K562 (cell line): ENCODE data around the gene GPATCH2L. TPM values are rescaled to one million over a fixed set of nuclear protein-coding genes. Genes with fewer than 3 reads are reported as not detected.

ENCODE experiments used
- ATAC-seq: fragments of 200-7000 bp; cut with Tn5 transposase; 3 replicates; pipeline ENCODE4 v1.9.1; 2020; ENCODE audit warnings: moderate library complexity
- BruUV-seq: library from RNA; stranded (reverse); fragments of 400-500 nt; replicated peaks from 2 replicates; lab custom pipeline; 2021; lab: Mats Ljungman, UMichigan
- CTCF ChIA-PET: fragments of 300-600 bp; formaldehyde crosslinking; extraction: SDS; loops from one replicate; lab custom pipeline; 2021; ENCODE audit warnings: low intra/inter-chr PET ratio; lab: Yijun Ruan, JAX
- POLR2A ChIA-PET: fragments of 300-600, 350-650 bp; sonication (Branson Sonifier 250); formaldehyde crosslinking; extraction: SDS; loops from one replicate; lab custom pipeline; 2021; ENCODE audit warnings: antibody characterized with exemption, inconsistent platforms; lab: Yijun Ruan, JAX
- DNase-seq, 4 experiments: peaks; one replicate each; pipeline versions ENCODE4 v3.0.0 to v3.0.0-alpha.2; 2011 to 2018; ENCODE audit warnings: low spot score in 3 of 4, mixed read lengths in 3 of 4; ENCODE audit errors: extremely low read depth in 1 of 4
- FAIRE-seq: peaks from 2 replicates; lab custom pipeline; 2011; peaks lifted over from hg19 to GRCh38; lab: Jason Lieb, UNC
- H2AFZ ChIP-seq: 2 replicates; pipeline ENCODE4 v1.6.0; 2011; ENCODE audit warnings: low read depth, low read length, control low read depth, inconsistent platforms
- H3K27ac ChIP-seq: fragments of 200-600 bp; 3 replicates; pipeline ENCODE4 v1.8.0; 2011; ENCODE audit warnings: low read depth, mild to moderate bottlenecking, control low read depth, inconsistent platforms, low read length, moderate library complexity, mixed read lengths; ENCODE audit errors: extremely low read depth
- H3K27me3 ChIP-seq, 2 experiments: fragments of 300-600 bp in 1 of 2; 2 replicates in 1 of 2; 3 replicates in 1 of 2; pipeline versions ENCODE4 v1.6.0 to v1.8.0; 2011; ENCODE audit warnings: inconsistent platforms in 2 of 2, low read length in 2 of 2, mild to moderate bottlenecking in 1 of 2, mixed read lengths in 1 of 2, moderate library complexity in 1 of 2; ENCODE audit not compliant: control insufficient read depth in 2 of 2, insufficient read depth in 2 of 2
- H3K36me3 ChIP-seq: fragments of 300-600 bp; 3 replicates; pipeline ENCODE4 v1.8.0; 2011; ENCODE audit warnings: mild to moderate bottlenecking, low read length, inconsistent platforms; ENCODE audit not compliant: control insufficient read depth, insufficient read depth
- H3K4me1 ChIP-seq, 2 experiments: fragments of 200-600 bp in 1 of 2; replicated peaks in 1 of 2; 2 replicates in 1 of 2; 3 replicates in 1 of 2; pipeline versions ENCODE4 v1.5.1 to v1.8.0; 2011; ENCODE audit warnings: inconsistent platforms in 2 of 2, low read length in 2 of 2, mild to moderate bottlenecking in 1 of 2, mixed read lengths in 1 of 2, moderate library complexity in 1 of 2; ENCODE audit not compliant: control insufficient read depth in 2 of 2, insufficient read depth in 2 of 2
- H3K4me2 ChIP-seq: 2 replicates; pipeline ENCODE4 v1.6.1; 2011; ENCODE audit warnings: low read length, control low read depth, inconsistent platforms, mixed read lengths; ENCODE audit not compliant: insufficient read depth
- H3K4me3 ChIP-seq: fragments of 200-600 bp; sonication (generic), shearing (Covaris generic); 2 replicates; pipeline ENCODE4 v1.5.1; 2016; ENCODE audit warnings: control low read depth, inconsistent platforms
- H3K79me2 ChIP-seq: fragments of 200-600 bp; 3 replicates; pipeline ENCODE4 v1.8.0; 2011; ENCODE audit warnings: low read length, inconsistent platforms; ENCODE audit not compliant: control insufficient read depth, insufficient read depth
- H3K9ac ChIP-seq, 2 experiments: 2 replicates each; pipeline versions ENCODE4 v1.6.0 to v1.6.1; 2011; ENCODE audit warnings: low read depth in 2 of 2, low read length in 2 of 2, control low read depth in 1 of 2, inconsistent platforms in 1 of 2, mild to moderate bottlenecking in 1 of 2, mixed read lengths in 1 of 2; ENCODE audit not compliant: insufficient read depth in 1 of 2
- H3K9me1 ChIP-seq: one replicate; pipeline ENCODE4 v1.6.0; 2011; ENCODE audit warnings: inconsistent platforms, mild to moderate bottlenecking, low read length, moderate library complexity; ENCODE audit not compliant: control insufficient read depth, insufficient read depth
- H3K9me3 ChIP-seq: replicated peaks from 2 replicates; pipeline ENCODE4 v1.5.1; 2011; ENCODE audit warnings: low read depth, low read length, inconsistent platforms; ENCODE audit not compliant: control insufficient read depth, insufficient read depth
- H4K20me1 ChIP-seq: replicated peaks from 2 replicates; pipeline ENCODE4 v1.6.1; 2011; ENCODE audit warnings: low read length, inconsistent platforms, mixed read lengths; ENCODE audit not compliant: control insufficient read depth, insufficient read depth
- HMG20A ChIP-seq: fragments of 450-650 bp; formaldehyde crosslinking; conservative IDR thresholded peaks from 2 replicates; pipeline ENCODE4 v1.4.0; 2020; ENCODE audit warnings: mild to moderate bottlenecking, mixed read lengths
- MECOM ChIP-seq: fragments of 250-450 bp; sonication (Bioruptor Pico); IDR thresholded peaks from 2 replicates; pipeline ENCODE4 v1.8.0; 2022; ENCODE audit warnings: inconsistent platforms
- RCOR1 ChIP-seq, 2 experiments: IDR thresholded peaks; 2 replicates each; pipeline ENCODE4 v1.6.1; 2012; ENCODE audit warnings: low read depth in 2 of 2, low read length in 2 of 2, borderline replicate concordance in 1 of 2, improper control_type of control experiment in 1 of 2
- ZFP30 ChIP-seq: fragments of 250-450 bp; sonication (Bioruptor Pico); IDR thresholded peaks from 2 replicates; pipeline ENCODE4 v1.8.0; 2022; ENCODE audit warnings: moderate library complexity, mild to moderate bottlenecking, inconsistent platforms, borderline replicate concordance
- WGBS: fragments of 100-300 bp; shearing (Covaris generic); methylation state at CpG from one replicate; pipeline ENCODE4 v1.1.6; 2016; ENCODE audit warnings: low coverage, mixed read lengths; ENCODE audit not compliant: insufficient coverage; ENCODE audit errors: missing lambda C conversion rate; 5-methylcytosine and 5-hydroxymethylcytosine counted together
- in situ Hi-C: fragments of 300-500 bp; cut with MboI; formaldehyde crosslinking; loops from 4 replicates; pipeline ENCODE4 v1.15.0; 2018; ENCODE audit warnings: inconsistent platforms, mixed read lengths
- intact Hi-C: fragments of 100-400 bp; cut with micrococcal nuclease; formaldehyde crosslinking; loops from 2 replicates; pipeline ENCODE4 v1.14.2; 2022
- polyA plus RNA-seq, 8 experiments: library from polyadenylated mRNA; depleted of rRNA in 4 of 8; stranded (reverse) in 5 of 8; unstranded in 3 of 8; fragments of >200 nt; fragmentation: Nextera tagmentation in 2 of 8; fragmentation: Illumina TruSeq in 1 of 8; extraction: Ambion mirVana in 2 of 8; extraction: Trizol in 1 of 8; gene quantifications; 2 replicates each; pipeline versions ENCODE4 v1.2.1 to v1.2.3, GENCODE V29; 2011 to 2014; ENCODE audit warnings: inconsistent platforms in 1 of 8, missing spikeins in 1 of 8
- total RNA-seq, 7 experiments: library from RNA; depleted of rRNA in 6 of 7; stranded (reverse); fragments of >200 nt in 6 of 7; fragmentation: Illumina TruSeq in 2 of 7; extraction: Trizol in 2 of 7; gene quantifications; 2 replicates each; pipeline versions ENCODE4 v1.2.1 to v1.2.3, GENCODE V29; 2011 to 2021; ENCODE audit warnings: low replicate concordance in 1 of 7
- TF ChIP-seq, protein P1 (sequence below), 2 experiments: fragments of 450-650 bp in 1 of 2; IDR thresholded peaks; 2 replicates each; pipeline ENCODE4 v1.6.1; 2011 to 2017; ENCODE audit warnings: low read depth in 2 of 2, antibody characterized with exemption in 1 of 2, borderline replicate concordance in 1 of 2, low read length in 1 of 2, mild to moderate bottlenecking in 1 of 2, mixed read lengths in 1 of 2; ENCODE audit not compliant: control insufficient read depth in 1 of 2
- TF ChIP-seq, protein P2 (sequence below), 2 experiments: fragments of 450-650 bp in 1 of 2; sonication (generic) in 1 of 2; formaldehyde crosslinking; conservative IDR thresholded peaks; 2 replicates each; pipeline versions ENCODE4 v1.4.0 to v1.8.1; 2020 to 2022; ENCODE audit warnings: mild to moderate bottlenecking in 1 of 2, missing genetic modification reagents in 1 of 2

The GPATCH2L gene
- total and polyA plus RNA-seq, 9 of the 15 experiments (the other 6 are each of a cell fraction or from before 2014, with no cell fraction given) = 13.1 to 39.6 (median 20.0) TPM

DNA sequence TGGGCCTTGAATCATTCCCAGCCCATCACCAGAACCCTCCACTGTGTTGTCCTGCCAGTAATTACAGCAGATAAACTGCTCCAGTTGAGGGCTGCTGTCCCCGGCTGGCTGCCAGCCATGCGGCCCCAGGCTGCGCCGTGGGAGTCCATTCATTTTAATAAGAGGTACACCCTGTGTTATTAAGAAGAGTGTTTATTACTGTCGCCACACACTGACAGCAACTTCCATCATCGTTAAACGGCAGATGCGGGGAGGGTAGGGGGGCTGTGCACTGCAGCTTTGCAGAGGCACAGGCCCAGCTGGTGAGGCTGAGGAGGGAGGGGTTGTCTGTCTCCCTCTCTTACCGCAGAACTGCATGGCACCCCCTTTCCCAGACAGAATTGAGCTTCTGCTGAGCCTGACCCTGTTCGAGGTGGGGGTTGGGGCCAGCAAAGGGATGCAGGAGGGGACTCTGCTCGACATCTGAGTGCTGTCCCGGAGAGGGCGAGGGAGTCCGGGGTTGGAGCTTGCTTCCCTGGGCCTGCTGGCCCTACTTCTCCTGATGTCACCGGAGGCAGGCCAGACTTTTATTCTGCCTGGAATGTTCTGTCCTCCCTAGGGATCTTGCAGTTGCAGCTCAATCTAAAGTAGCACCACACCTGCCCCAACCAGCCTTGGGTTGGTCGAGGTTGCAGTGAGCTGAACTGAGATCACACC, 33.8 kb upstream of the GPATCH2L start:
- H3K27me3 ChIP-seq = peaks cover 0 to 40% of the 10 kb centered on the region in 2 experiments; a peak in 3 of 5 replicates
- no peaks in the 10 kb centered on the region for H3K9me1 ChIP-seq
- H3K27ac ChIP-seq = no peak overlapping the region
- ChIA-PET CTCF (no interaction called here), POLR2A (interaction anchor here (0.5 kb wide), 1 partner anchor 527 kb away, joined by 3 read pairs; no protein-coding TSS in a partner anchor)
- H3K4me2 ChIP-seq = no peak overlapping the region
- H4K20me1 ChIP-seq = 0 out of 2 replicates have a peak, but pooled peaks cover 2% of the 10 kb centered on the region
- WGBS = 3% methylated on average over 13 of the region's 16 CpGs
- H3K36me3 ChIP-seq = no peaks in the 10 kb centered on the region
- DNase-seq (no peak), FAIRE-seq (no peak)
- H3K9me3 ChIP-seq = no peaks in the 10 kb centered on the region
- intact Hi-C loops = no loop called here
- no peaks in the 10 kb centered on the region for H3K4me1 ChIP-seq
- no TSS peak for BruUV-seq
- TF ChIP-seq ZFP30 (CRISPR knock-in tag) (no peak), RCOR1 (IDR thresholded peaks at IDR 0.05; ENCODE audit: borderline replicate concordance in 1 of 2, low read depth in 2 of 2, low read length in 2 of 2) (no peak), HMG20A (CRISPR knock-in tag) (no peak), MECOM (no peak)
- TF ChIP-seq, all 486 proteins: peak for 0
- no peak overlapping the region for H3K9ac ChIP-seq
- H3K4me3 ChIP-seq = no peak overlapping the region
- in situ Hi-C loops = no loop called here
- no peak overlapping the region for H2AFZ ChIP-seq
- no peaks in the 10 kb centered on the region for H3K79me2 ChIP-seq
- no peak for ATAC-seq

DNA sequence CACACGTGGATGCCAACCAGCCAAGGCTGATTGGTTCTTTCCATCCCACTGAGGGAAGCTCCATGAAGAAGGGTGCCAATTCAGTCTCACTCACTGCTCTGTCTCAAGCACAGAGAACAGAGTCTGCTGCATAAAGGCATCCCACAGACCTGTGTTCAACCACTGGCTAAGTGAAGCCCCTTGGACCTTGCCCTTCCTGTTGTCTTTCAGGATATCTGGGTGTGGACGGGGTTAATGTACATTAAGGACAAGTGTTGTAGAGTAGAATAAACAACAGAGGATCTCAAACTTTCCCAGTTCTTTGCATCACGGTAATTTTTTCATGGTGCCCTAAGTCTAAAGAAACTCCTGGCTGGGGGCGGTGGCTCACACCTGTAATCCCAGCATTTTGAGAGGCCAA, 33.1 kb upstream of the GPATCH2L start:
- Histone ChIP-seq H3K27me3 (peaks cover 4 to 39% of the 10 kb centered on the region in 2 experiments; a peak in 4 of 5 replicates), H4K20me1 (0 out of 2 replicates have a peak, but pooled peaks cover 2% of the 10 kb centered on the region), H3K9me1 (no peaks in the 10 kb centered on the region), H3K4me1 (no peaks in the 10 kb centered on the region), H3K27ac (no peak overlapping the region), H3K4me3 (no peak overlapping the region), H3K9me3 (no peaks in the 10 kb centered on the region), H3K9ac (no peak overlapping the region), H2AFZ (no peak overlapping the region), H3K4me2 (no peak overlapping the region), H3K36me3 (no peaks in the 10 kb centered on the region), H3K79me2 (no peaks in the 10 kb centered on the region)
- FAIRE-seq (no peak), ATAC-seq (no peak), DNase-seq (no peak)
- WGBS = 3% methylated on average over 3 of the region's 4 CpGs
- CTCF ChIA-PET = no interaction called here
- intact Hi-C loops = no loop called here
- no TSS peak for BruUV-seq
- POLR2A ChIA-PET = no interaction called here
- in situ Hi-C loops = no loop called here
- TF ChIP-seq, protein P1, sequence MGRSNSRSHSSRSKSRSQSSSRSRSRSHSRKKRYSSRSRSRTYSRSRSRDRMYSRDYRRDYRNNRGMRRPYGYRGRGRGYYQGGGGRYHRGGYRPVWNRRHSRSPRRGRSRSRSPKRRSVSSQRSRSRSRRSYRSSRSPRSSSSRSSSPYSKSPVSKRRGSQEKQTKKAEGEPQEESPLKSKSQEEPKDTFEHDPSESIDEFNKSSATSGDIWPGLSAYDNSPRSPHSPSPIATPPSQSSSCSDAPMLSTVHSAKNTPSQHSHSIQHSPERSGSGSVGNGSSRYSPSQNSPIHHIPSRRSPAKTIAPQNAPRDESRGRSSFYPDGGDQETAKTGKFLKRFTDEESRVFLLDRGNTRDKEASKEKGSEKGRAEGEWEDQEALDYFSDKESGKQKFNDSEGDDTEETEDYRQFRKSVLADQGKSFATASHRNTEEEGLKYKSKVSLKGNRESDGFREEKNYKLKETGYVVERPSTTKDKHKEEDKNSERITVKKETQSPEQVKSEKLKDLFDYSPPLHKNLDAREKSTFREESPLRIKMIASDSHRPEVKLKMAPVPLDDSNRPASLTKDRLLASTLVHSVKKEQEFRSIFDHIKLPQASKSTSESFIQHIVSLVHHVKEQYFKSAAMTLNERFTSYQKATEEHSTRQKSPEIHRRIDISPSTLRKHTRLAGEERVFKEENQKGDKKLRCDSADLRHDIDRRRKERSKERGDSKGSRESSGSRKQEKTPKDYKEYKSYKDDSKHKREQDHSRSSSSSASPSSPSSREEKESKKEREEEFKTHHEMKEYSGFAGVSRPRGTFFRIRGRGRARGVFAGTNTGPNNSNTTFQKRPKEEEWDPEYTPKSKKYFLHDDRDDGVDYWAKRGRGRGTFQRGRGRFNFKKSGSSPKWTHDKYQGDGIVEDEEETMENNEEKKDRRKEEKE (IDR thresholded peaks at IDR 0.05; ENCODE audit: borderline replicate concordance in 1 of 2, control insufficient read depth in 1 of 2, low read depth in 2 of 2, low read length in 1 of 2) = no peak
- TF ChIP-seq, protein P2, sequence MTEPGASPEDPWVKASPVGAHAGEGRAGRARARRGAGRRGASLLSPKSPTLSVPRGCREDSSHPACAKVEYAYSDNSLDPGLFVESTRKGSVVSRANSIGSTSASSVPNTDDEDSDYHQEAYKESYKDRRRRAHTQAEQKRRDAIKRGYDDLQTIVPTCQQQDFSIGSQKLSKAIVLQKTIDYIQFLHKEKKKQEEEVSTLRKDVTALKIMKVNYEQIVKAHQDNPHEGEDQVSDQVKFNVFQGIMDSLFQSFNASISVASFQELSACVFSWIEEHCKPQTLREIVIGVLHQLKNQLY (CRISPR knock-in tag; conservative IDR thresholded peaks at IDR 0.05) = no peak
